Measurements from ENCODE around the gene B3GALT6.

B3GALT6 gene

GRCh38 chr1:1234180-1234808 lies 2.3 kb downstream of the B3GALT6 start:
- no peak for DNase-seq (ENCODE audit: low read depth)
- no peak overlapping the region for H3K4me3 ChIP-seq (ENCODE audit: control insufficient read depth, low read depth, low read length)
- no peak for TF ChIP-seq CTCF (IDR thresholded peaks at IDR 0.05; ENCODE audit: control insufficient read depth, insufficient read depth, low read depth, low read length, missing control alignments)

- H3K4me3 ChIP-seq (ENCODE audit: control insufficient read depth, low read depth, low read length), result no peak overlapping the region
- TF ChIP-seq CTCF (IDR thresholded peaks at IDR 0.05; ENCODE audit: control insufficient read depth, insufficient read depth, low read depth, low read length, missing control alignments), result no peak
- DNase-seq (ENCODE audit: low read depth), result no peak
These were observed 3.1 kb downstream of the B3GALT6 start for GRCh38 chr1:1235016-1235744.

GRCh38 chr1:1236176-1236763 lies 4.2 kb downstream of the B3GALT6 start:
- no peak for TF ChIP-seq CTCF (IDR thresholded peaks at IDR 0.05; ENCODE audit: control insufficient read depth, insufficient read depth, low read depth, low read length, missing control alignments)
- no peak for DNase-seq (ENCODE audit: low read depth)
- no peak overlapping the region for H3K4me3 ChIP-seq (ENCODE audit: control insufficient read depth, low read depth, low read length)

- TF ChIP-seq CTCF (IDR thresholded peaks at IDR 0.05; ENCODE audit: control insufficient read depth, insufficient read depth, low read depth, low read length, missing control alignments), result no peak
- H3K4me3 ChIP-seq (ENCODE audit: control insufficient read depth, low read depth, low read length), result no peak overlapping the region
- DNase-seq (ENCODE audit: low read depth), result no peak
These were observed 5.2 kb downstream of the B3GALT6 start for GRCh38 chr1:1236945-1237873.

- no peak overlapping the region for H3K4me3 ChIP-seq (ENCODE audit: control insufficient read depth, low read depth, low read length)
- no peak for TF ChIP-seq CTCF (IDR thresholded peaks at IDR 0.05; ENCODE audit: control insufficient read depth, insufficient read depth, low read depth, low read length, missing control alignments)
- no peak for DNase-seq (ENCODE audit: low read depth)
These were observed 6.1 kb downstream of the B3GALT6 start for GRCh38 chr1:1237874-1238701.
